ENCODE results near the gene IDS. TPM values are rescaled to one million over a fixed set of nuclear protein-coding genes. Genes with fewer than 3 reads are reported as not detected.

IDS gene
- total RNA-seq, 1 experiment from 2014 or later, result 13.3 TPM

GRCh38 chrX:149491812-149492211 lies 13.3 kb downstream of the IDS start (continued):
- TF ChIP-seq ATF2 (CRISPR knock-in tag; IDR thresholded peaks at IDR 0.05; ENCODE audit: borderline replicate concordance, low read depth) (no peak), FOXK1 (CRISPR knock-in tag; IDR thresholded peaks at IDR 0.05) (no peak), HMGA2 (CRISPR knock-in tag; IDR thresholded peaks at IDR 0.05) (no peak), FOXP4 (CRISPR knock-in tag; IDR thresholded peaks at IDR 0.05) (no peak), AFF4 (CRISPR knock-in tag; IDR thresholded peaks at IDR 0.05; ENCODE audit: borderline replicate concordance) (no peak), CDX4 (CRISPR knock-in tag; IDR thresholded peaks at IDR 0.05; ENCODE audit: borderline replicate concordance) (no peak)

- DNase-seq (ENCODE audit: low spot score) (no peak), ATAC-seq (no peak)
- no peaks in the 10 kb centered on the region for H3K4me1 Mint-ChIP-seq
- TF ChIP-seq ATF3 (CRISPR knock-in tag; conservative IDR thresholded peaks at IDR 0.05) (no peak), GRHL2 (CRISPR knock-in tag; IDR thresholded peaks at IDR 0.05; ENCODE audit: insufficient replicate concordance, severe bottlenecking) (no peak), E2F4 (CRISPR knock-in tag; IDR thresholded peaks at IDR 0.05; ENCODE audit: borderline replicate concordance, low read depth) (no peak), ARID4B (CRISPR knock-in tag; IDR thresholded peaks at IDR 0.05; ENCODE audit: borderline replicate concordance) (no peak), NFATC4 (CRISPR knock-in tag; IDR thresholded peaks at IDR 0.05) (no peak), ZNF232 (CRISPR knock-in tag; IDR thresholded peaks at IDR 0.05) (no peak), AR (CRISPR knock-in tag; IDR thresholded peaks at IDR 0.05) (no peak), USF1 (CRISPR knock-in tag; IDR thresholded peaks at IDR 0.05) (no peak)
- ChIA-PET POLR2A (no interaction called here), CTCF (interaction anchor here (0.6 to 1.5 kb wide), 2 partner anchors 22 to 218 kb away, joined by 3 to 4 read pairs; no protein-coding TSS in a partner anchor)
- no peak overlapping the region for H3K27ac Mint-ChIP-seq
- H3K9me3 Mint-ChIP-seq, result no peaks in the 10 kb centered on the region
- H3K4me3 Mint-ChIP-seq, result no peak overlapping the region
- H3K27me3 Mint-ChIP-seq (ENCODE audit: low read depth), result no peaks in the 10 kb centered on the region
- H3K36me3 Mint-ChIP-seq, result peaks cover 17% of the 10 kb centered on the region
These were observed 15.0 kb downstream of the IDS start for GRCh38 chrX:149490100-149490499.
